ENCODE results near the gene RPP38. TPM values are rescaled to one million over a fixed set of nuclear protein-coding genes. Genes with fewer than 3 reads are reported as not detected.

The RPP38 gene
- total and polyA plus RNA-seq, 10 of the 15 experiments (the other 5 are each of a cell fraction or from before 2014, with no cell fraction given), result 13.0 to 40.9 (median 27.2) TPM

GRCh38 chr10:15106352-15107013 lies 9.3 kb downstream of the RPP38 start:
- no peaks in the 10 kb centered on the region; the same call in 1 of the 2 replicates for H3K79me2 ChIP-seq (ENCODE audit: control insufficient read depth, insufficient read depth, low read length)
- H3K4me1 ChIP-seq (ENCODE audit: control insufficient read depth, insufficient read depth, low read length), result no peaks in the 10 kb centered on the region
- ATAC-seq (peak; percentile 99), FAIRE-seq (peak; percentile 61), DNase-seq (ENCODE audit: low read depth, low spot score) (peak; percentile 26)
- no peak overlapping the region for H3K27ac ChIP-seq (ENCODE audit: control insufficient read depth, insufficient read depth)
- no peak overlapping the region for H3K9ac ChIP-seq (ENCODE audit: control insufficient read depth, insufficient read depth, low read length)
- no peak overlapping the region for H2AFZ ChIP-seq (ENCODE audit: control insufficient read depth, low read depth, low read length)
- POLR2A ChIA-PET, result interaction anchor here (0.6 kb wide), 1 partner anchor 8 kb away, joined by 6 read pairs; no protein-coding TSS in a partner anchor
- RAD21 ChIA-PET (ENCODE audit: unreplicated experiment), result interaction anchor here (0.6 to 1.3 kb wide), 8 partner anchors 15 to 906 kb away, joined by 3 to 6 read pairs (median 3); partner anchors contain the start of gene NMT2
- in situ Hi-C loops (cut with MboI) (no loop called here), intact Hi-C loops (cut with micrococcal nuclease; ENCODE audit: unreplicated experiment) (loop anchor here (1.0 to 10.0 kb wide), 3 partner anchors 115 to 609 kb away; no protein-coding TSS in a partner anchor)
- H3K36me3 ChIP-seq (ENCODE audit: control insufficient read depth in 2 of 2, insufficient read depth in 2 of 2, low read length in 1 of 2), result peaks cover 2 to 8% of the 10 kb centered on the region in 2 experiments; a peak in 3 of 4 replicates
- SMC1A ChIA-PET (ENCODE audit: uncharacterized antibody, unreplicated experiment), result interaction anchor here (0.7 to 2.6 kb wide), 10 partner anchors 8 to 206 kb away, joined by 3 to 19 read pairs (median 4); partner anchors contain the start of gene NMT2
- 37% methylated on average over 8 of the region's 8 CpGs for WGBS (ENCODE audit: insufficient coverage, insufficient replicate concordance, low lambda C conversion rate, missing lambda C conversion rate)
- H3K4me2 ChIP-seq (ENCODE audit: control insufficient read depth, insufficient read depth), result no peak overlapping the region
- no TSS peak for BruUV-seq (replicated peaks)
- H3K27me3 ChIP-seq (replicated peaks in 1 of 2; ENCODE audit: control insufficient read depth in 2 of 2, insufficient read depth in 2 of 2, low read length in 1 of 2), result no peaks in the 10 kb centered on the region
- no peaks in the 10 kb centered on the region for H4K20me1 ChIP-seq (ENCODE audit: control insufficient read depth, insufficient read depth)
- CTCF ChIA-PET, result interaction anchor here (0.6 to 4.2 kb wide), 20 partner anchors 9 to 909 kb away, joined by 3 to 38 read pairs (median 3); partner anchors contain the start of genes NMT2 and RPP38
- no peaks in the 10 kb centered on the region for H3K9me3 ChIP-seq (replicated peaks; ENCODE audit: control insufficient read depth, insufficient read depth, low read length)
- H3K4me3 ChIP-seq, result no peak overlapping the region
- TF ChIP-seq SMC3 (IDR thresholded peaks at IDR 0.05; ENCODE audit: borderline replicate concordance, low read length) (peak; percentile 89), RAD21 (IDR thresholded peaks at IDR 0.05; ENCODE audit: insufficient read depth, low read depth, low read length) (peak; percentile 91), E2F8 (IDR thresholded peaks at IDR 0.05; ENCODE audit: low read depth, partially characterized antibody) (no peak), ZBTB33 (IDR thresholded peaks at IDR 0.05) (no peak), YY1 (IDR thresholded peaks at IDR 0.05; ENCODE audit: low read depth, low read length) (0 out of 2 replicates have a peak, but pooled peaks have one; percentile 31), TBL1XR1 (IDR thresholded peaks at IDR 0.05; ENCODE audit: low read depth, low read length) (0 out of 2 replicates have a peak, but pooled peaks have one; percentile 20), CTCF (IDR thresholded peaks at IDR 0.05 in 2 of 3, conservative IDR thresholded peaks at IDR 0.05 in 1 of 3; ENCODE audit: control insufficient read depth in 2 of 3, extremely low read depth in 1 of 3, insufficient read depth in 1 of 3, low read depth in 3 of 3, low read length in 3 of 3) (peak; percentile 90 to 95 (median 93)), KDM1A (IDR thresholded peaks at IDR 0.05; ENCODE audit: borderline replicate concordance) (no peak), CBFB (IDR thresholded peaks at IDR 0.05; ENCODE audit: low read depth) (no peak), FOXK2 (IDR thresholded peaks at IDR 0.05) (no peak), IRF4 (IDR thresholded peaks at IDR 0.05; ENCODE audit: low read depth, low read length) (0 out of 2 replicates have a peak, but pooled peaks have one; percentile 26), RELB (IDR thresholded peaks at IDR 0.05; ENCODE audit: low read depth) (no peak), RB1 (IDR thresholded peaks at IDR 0.05; ENCODE audit: borderline replicate concordance) (peak; percentile 80; the same call in 1 of the 2 replicates), IKZF1 (conservative IDR thresholded peaks at IDR 0.05) (peak; percentile 50; the same call in 1 of the 2 replicates)
